SK-N-SH (cell line): ENCODE data around the gene CLEC4E. TPM values are rescaled to one million over a fixed set of nuclear protein-coding genes. Genes with fewer than 3 reads are reported as not detected.

Experiments used
- CTCF ChIA-PET: fragments of 300-600, 350-600 bp; formaldehyde crosslinking; extraction: SDS; loops from one replicate; lab custom pipeline; 2021; lab: Yijun Ruan, JAX
- POLR2A ChIA-PET: fragments of 350-600 bp; sonication (Branson Sonifier 250); formaldehyde crosslinking; extraction: SDS; loops from one replicate; lab custom pipeline; 2020; ENCODE audit warnings: antibody characterized with exemption, inconsistent platforms; lab: Yijun Ruan, JAX
- DNase-seq: peaks from one replicate; pipeline ENCODE4 v3.0.0; 2012
- H2AFZ ChIP-seq: fragments of 200-600 bp; sonication (generic); 2 replicates; pipeline ENCODE4 v1.8.1; 2016; ENCODE audit warnings: antibody characterized with exemption, mild to moderate bottlenecking, low read depth
- H3F3A ChIP-seq: fragments of 200-600 bp; sonication (generic); replicated peaks from 2 replicates; pipeline ENCODE3; 2016; ENCODE audit warnings: antibody characterized with exemption, mild to moderate bottlenecking; ENCODE audit not compliant: insufficient read depth
- H3K27ac ChIP-seq, 2 experiments: fragments of 200-500 bp in 1 of 2; fragments of 200-600 bp in 1 of 2; sonication (Bioruptor generic) in 1 of 2; sonication (generic), shearing (Covaris generic) in 1 of 2; 2 replicates each; pipeline versions ENCODE4 v1.5.1 to v1.6.1; 2014 to 2016; ENCODE audit warnings: low read depth in 2 of 2, inconsistent platforms in 1 of 2, low read length in 1 of 2, mild to moderate bottlenecking in 1 of 2, mixed read lengths in 1 of 2
- H3K27me3 ChIP-seq: fragments of 200-600 bp; sonication (generic), shearing (Covaris generic); 2 replicates; pipeline ENCODE4 v1.6.1; 2016; ENCODE audit warnings: mixed run types; ENCODE audit not compliant: insufficient read depth
- H3K36me3 ChIP-seq, 2 experiments: fragments of 200-500 bp in 1 of 2; fragments of 200-600 bp in 1 of 2; sonication (Bioruptor generic) in 1 of 2; sonication (generic) in 1 of 2; replicated peaks in 1 of 2; 2 replicates each; pipeline versions ENCODE3 to v1.5.1; 2014 to 2016; ENCODE audit warnings: low read length in 1 of 2, mild to moderate bottlenecking in 1 of 2; ENCODE audit not compliant: insufficient read depth in 2 of 2, control insufficient read depth in 1 of 2
- H3K4me1 ChIP-seq, 2 experiments: fragments of 200-500 bp in 1 of 2; fragments of 200-600 bp in 1 of 2; sonication (Bioruptor generic) in 1 of 2; sonication (generic), shearing (Covaris generic) in 1 of 2; 2 replicates each; pipeline versions ENCODE4 v1.5.1 to v1.6.1; 2014 to 2016; ENCODE audit warnings: low read depth in 1 of 2, low read length in 1 of 2, mixed run types in 1 of 2; ENCODE audit not compliant: insufficient read depth in 2 of 2, control insufficient read depth in 1 of 2
- H3K4me2 ChIP-seq: fragments of 200-600 bp; sonication (generic), shearing (Covaris generic); 2 replicates; pipeline ENCODE4 v1.6.1; 2017; ENCODE audit warnings: mixed run types
- H3K4me3 ChIP-seq, 2 experiments: fragments of 200-500 bp in 1 of 2; fragments of 200-600 bp in 1 of 2; sonication (Bioruptor generic) in 1 of 2; sonication (generic), shearing (Covaris generic) in 1 of 2; 2 replicates each; pipeline versions ENCODE4 v1.5.1 to v1.8.1; 2014 to 2016; ENCODE audit warnings: low read depth in 2 of 2, inconsistent platforms in 1 of 2, low read length in 1 of 2, mild to moderate bottlenecking in 1 of 2, mixed read lengths in 1 of 2, moderate library complexity in 1 of 2
- H3K79me2 ChIP-seq: fragments of 200-600 bp; sonication (generic); 2 replicates; pipeline ENCODE4 v1.8.1; 2017; ENCODE audit warnings: mild to moderate bottlenecking; ENCODE audit not compliant: insufficient read depth
- H3K9ac ChIP-seq: fragments of 200-600 bp; sonication (generic); 2 replicates; pipeline ENCODE4 v1.6.1; 2017; ENCODE audit warnings: mixed run types
- H3K9me2 ChIP-seq: fragments of 200-600 bp; sonication (generic); 2 replicates; pipeline ENCODE4 v1.6.1; 2017; ENCODE audit warnings: mixed run types
- H3K9me3 ChIP-seq: fragments of 200-600 bp; sonication (generic); 2 replicates; pipeline ENCODE4 v1.6.1; 2017; ENCODE audit warnings: mixed run types, mild to moderate bottlenecking, moderate library complexity
- H4K20me1 ChIP-seq: fragments of 200-600 bp; sonication (generic); 2 replicates; pipeline ENCODE4 v1.6.1; 2017; ENCODE audit warnings: mild to moderate bottlenecking, mixed run types; ENCODE audit not compliant: insufficient read depth
- CHD2 ChIP-seq: fragments of 150-350 bp; IDR thresholded peaks from 2 replicates; pipeline ENCODE4 v1.6.1; 2018; ENCODE audit warnings: low read length; ENCODE audit not compliant: partially characterized antibody
- EP300 ChIP-seq, 2 experiments: IDR thresholded peaks; 2 replicates each; pipeline versions ENCODE4 v1.4.0 to v1.6.1; 2012; ENCODE audit warnings: borderline replicate concordance in 1 of 2, low read depth in 1 of 2, low read length in 1 of 2
- GABPA ChIP-seq: IDR thresholded peaks from 2 replicates; pipeline ENCODE4 v1.4.0; 2012; ENCODE audit warnings: low read depth, mild to moderate bottlenecking
- JUND ChIP-seq: IDR thresholded peaks from 2 replicates; pipeline ENCODE4 v1.4.0; 2012
- MXI1 ChIP-seq: IDR thresholded peaks from 2 replicates; pipeline ENCODE4 v1.6.1; 2012; ENCODE audit warnings: mild to moderate bottlenecking, low read depth, low read length, improper control_type of control experiment
- NFIC ChIP-seq: IDR thresholded peaks from 2 replicates; pipeline ENCODE4 v1.4.0; 2012; ENCODE audit warnings: borderline replicate concordance
- NRF1 ChIP-seq: IDR thresholded peaks from 2 replicates; pipeline ENCODE4 v1.6.1; 2012; ENCODE audit warnings: low read depth, mild to moderate bottlenecking, low read length
- POLR2AphosphoS5 ChIP-seq: IDR thresholded peaks from 2 replicates; pipeline ENCODE4 v1.6.1; 2012; ENCODE audit warnings: low read depth, low read length
- RAD21 ChIP-seq: IDR thresholded peaks from 2 replicates; pipeline ENCODE4 v1.6.1; 2012; ENCODE audit warnings: mild to moderate bottlenecking, low read length
- RCOR1 ChIP-seq: fragments of 150-350 bp; IDR thresholded peaks from 2 replicates; pipeline ENCODE4 v1.6.1; 2017; ENCODE audit warnings: antibody characterized with exemption, low read length
- RFX5 ChIP-seq: IDR thresholded peaks from 2 replicates; pipeline ENCODE4 v1.6.1; 2012; ENCODE audit warnings: mild to moderate bottlenecking, improper control_type of control experiment, low read length
- TEAD4 ChIP-seq: IDR thresholded peaks from 2 replicates; pipeline ENCODE4 v1.4.0; 2012; ENCODE audit warnings: mild to moderate bottlenecking, borderline replicate concordance; ENCODE audit not compliant: insufficient read depth
- YY1 ChIP-seq: IDR thresholded peaks from 2 replicates; pipeline ENCODE4 v1.4.0; 2012; ENCODE audit warnings: low read depth, mild to moderate bottlenecking
- WGBS: methylation state at CpG from one replicate; pipeline ENCODE4 v1.1.6; 2017; ENCODE audit warnings: low lambda C conversion rate; 5-methylcytosine and 5-hydroxymethylcytosine counted together
- polyA plus RNA-seq, 3 experiments: library from polyadenylated mRNA; depleted of rRNA; stranded (reverse); fragments of >200 nt; gene quantifications; 2 replicates each; pipeline ENCODE4 v1.2.3, GENCODE V29; 2012
- TF ChIP-seq, protein P1 (sequence below): IDR thresholded peaks from 2 replicates; pipeline ENCODE4; 2012
- TF ChIP-seq, protein P2 (sequence below): fragments of 200-600 bp; sonication (generic); IDR thresholded peaks from 2 replicates; pipeline ENCODE4 v1.6.1; 2017; ENCODE audit warnings: antibody characterized with exemption, mild to moderate bottlenecking, moderate library complexity
- TF ChIP-seq, protein P3 (sequence below): fragments of 150-350 bp; IDR thresholded peaks from 2 replicates; pipeline ENCODE4 v1.6.1; 2017; ENCODE audit warnings: antibody characterized with exemption, low read length, low read depth, borderline replicate concordance

Gene CLEC4E
- polyA plus RNA-seq, 1 of the 3 experiments (the other 2 are of a cell fraction): not detected

DNA sequence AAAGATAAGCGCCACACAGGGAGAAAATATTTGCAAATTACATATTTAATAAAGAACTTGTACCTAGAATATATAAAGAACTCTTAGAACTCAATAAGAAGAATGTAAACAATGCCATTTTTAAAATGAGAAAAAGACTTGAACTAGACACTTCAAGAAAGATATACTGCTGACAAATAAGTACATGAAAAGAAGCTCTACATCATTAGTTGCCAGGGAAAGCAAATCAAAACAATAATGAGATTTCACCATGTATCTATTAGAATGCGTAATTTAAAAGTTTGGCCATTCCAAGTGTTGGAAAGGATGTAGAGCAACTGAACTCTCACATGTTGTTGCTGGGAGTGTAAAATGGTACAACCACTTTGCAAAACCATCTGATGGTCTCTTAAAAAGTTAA, 6.9 kb upstream of the CLEC4E start:
- H2AFZ ChIP-seq: no peak overlapping the region
- no peaks in the 10 kb centered on the region for H3K9me3 ChIP-seq
- no peaks in the 10 kb centered on the region for H3K36me3 ChIP-seq
- H3K79me2 ChIP-seq: no peaks in the 10 kb centered on the region
- no peak overlapping the region for H3K4me3 ChIP-seq
- H3K27ac ChIP-seq: no peak overlapping the region
- no peaks in the 10 kb centered on the region for H3K9me2 ChIP-seq
- H3F3A ChIP-seq: no peaks in the 10 kb centered on the region
- ChIA-PET POLR2A (no interaction called here), CTCF (interaction anchor here (1.1 kb wide), 1 partner anchor 61 kb away, joined by 4 read pairs; no protein-coding TSS in a partner anchor)
- 8% methylated on average over 2 of the region's 2 CpGs for WGBS
- H4K20me1 ChIP-seq: no peaks in the 10 kb centered on the region
- H3K4me1 ChIP-seq: no peaks in the 10 kb centered on the region
- H3K4me2 ChIP-seq: no peak overlapping the region
- H3K9ac ChIP-seq: no peak overlapping the region
- DNase-seq: no peak
- H3K27me3 ChIP-seq: no peaks in the 10 kb centered on the region
- no peak for TF ChIP-seq POLR2AphosphoS5
- TF ChIP-seq NRF1: no peak
- TF ChIP-seq RCOR1: no peak
- TF ChIP-seq YY1: no peak
- no peak for TF ChIP-seq JUND
- no peak for TF ChIP-seq EP300 (IDR thresholded peaks at IDR 0.05; ENCODE audit: borderline replicate concordance in 1 of 2, low read depth in 1 of 2, low read length in 1 of 2)

DNA sequence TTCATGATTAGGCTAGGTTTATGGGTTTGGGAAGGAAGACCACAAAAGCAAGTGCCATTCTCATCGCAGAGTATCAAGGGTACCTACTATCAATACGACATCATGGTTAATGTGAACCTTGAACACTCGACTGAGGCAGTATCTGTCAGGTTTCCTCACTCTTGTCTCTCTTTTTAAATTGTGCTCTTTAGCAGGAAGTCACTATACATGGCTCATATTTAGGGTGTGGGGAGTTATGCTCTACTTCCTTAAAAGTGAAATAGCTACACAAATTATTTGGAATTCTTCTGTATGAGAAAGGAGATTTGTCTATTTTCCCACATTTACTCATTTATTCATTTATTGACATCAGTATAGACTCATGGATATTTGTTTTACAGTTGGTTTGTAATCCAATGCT, 5.9 kb upstream of the CLEC4E start:
- H3F3A ChIP-seq: no peaks in the 10 kb centered on the region
- 9% methylated on average over 3 of the region's 3 CpGs for WGBS
- no peaks in the 10 kb centered on the region for H3K79me2 ChIP-seq
- H3K27me3 ChIP-seq: no peaks in the 10 kb centered on the region
- H3K9ac ChIP-seq: no peak overlapping the region
- H3K4me3 ChIP-seq: no peak overlapping the region
- POLR2A ChIA-PET: no interaction called here
- no peaks in the 10 kb centered on the region for H3K9me3 ChIP-seq
- no peak overlapping the region for H3K27ac ChIP-seq
- no peak overlapping the region for H2AFZ ChIP-seq
- H3K4me1 ChIP-seq: no peaks in the 10 kb centered on the region
- H3K9me2 ChIP-seq: no peaks in the 10 kb centered on the region
- no peaks in the 10 kb centered on the region for H4K20me1 ChIP-seq
- H3K36me3 ChIP-seq: no peaks in the 10 kb centered on the region
- TF ChIP-seq RFX5 (no peak), RAD21 (no peak), NRF1 (no peak), GABPA (no peak), CHD2 (no peak), NFIC (no peak), EP300 (IDR thresholded peaks at IDR 0.05; ENCODE audit: borderline replicate concordance in 1 of 2, low read depth in 1 of 2, low read length in 1 of 2) (no peak), MXI1 (no peak), TEAD4 (no peak), JUND (no peak)
- TF ChIP-seq, protein P1, sequence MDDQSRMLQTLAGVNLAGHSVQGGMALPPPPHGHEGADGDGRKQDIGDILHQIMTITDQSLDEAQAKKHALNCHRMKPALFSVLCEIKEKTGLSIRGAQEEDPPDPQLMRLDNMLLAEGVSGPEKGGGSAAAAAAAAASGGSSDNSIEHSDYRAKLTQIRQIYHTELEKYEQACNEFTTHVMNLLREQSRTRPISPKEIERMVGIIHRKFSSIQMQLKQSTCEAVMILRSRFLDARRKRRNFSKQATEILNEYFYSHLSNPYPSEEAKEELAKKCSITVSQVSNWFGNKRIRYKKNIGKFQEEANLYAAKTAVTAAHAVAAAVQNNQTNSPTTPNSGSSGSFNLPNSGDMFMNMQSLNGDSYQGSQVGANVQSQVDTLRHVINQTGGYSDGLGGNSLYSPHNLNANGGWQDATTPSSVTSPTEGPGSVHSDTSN: no peak
- TF ChIP-seq, protein P2, sequence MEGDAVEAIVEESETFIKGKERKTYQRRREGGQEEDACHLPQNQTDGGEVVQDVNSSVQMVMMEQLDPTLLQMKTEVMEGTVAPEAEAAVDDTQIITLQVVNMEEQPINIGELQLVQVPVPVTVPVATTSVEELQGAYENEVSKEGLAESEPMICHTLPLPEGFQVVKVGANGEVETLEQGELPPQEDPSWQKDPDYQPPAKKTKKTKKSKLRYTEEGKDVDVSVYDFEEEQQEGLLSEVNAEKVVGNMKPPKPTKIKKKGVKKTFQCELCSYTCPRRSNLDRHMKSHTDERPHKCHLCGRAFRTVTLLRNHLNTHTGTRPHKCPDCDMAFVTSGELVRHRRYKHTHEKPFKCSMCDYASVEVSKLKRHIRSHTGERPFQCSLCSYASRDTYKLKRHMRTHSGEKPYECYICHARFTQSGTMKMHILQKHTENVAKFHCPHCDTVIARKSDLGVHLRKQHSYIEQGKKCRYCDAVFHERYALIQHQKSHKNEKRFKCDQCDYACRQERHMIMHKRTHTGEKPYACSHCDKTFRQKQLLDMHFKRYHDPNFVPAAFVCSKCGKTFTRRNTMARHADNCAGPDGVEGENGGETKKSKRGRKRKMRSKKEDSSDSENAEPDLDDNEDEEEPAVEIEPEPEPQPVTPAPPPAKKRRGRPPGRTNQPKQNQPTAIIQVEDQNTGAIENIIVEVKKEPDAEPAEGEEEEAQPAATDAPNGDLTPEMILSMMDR: no peak
- TF ChIP-seq, protein P3, sequence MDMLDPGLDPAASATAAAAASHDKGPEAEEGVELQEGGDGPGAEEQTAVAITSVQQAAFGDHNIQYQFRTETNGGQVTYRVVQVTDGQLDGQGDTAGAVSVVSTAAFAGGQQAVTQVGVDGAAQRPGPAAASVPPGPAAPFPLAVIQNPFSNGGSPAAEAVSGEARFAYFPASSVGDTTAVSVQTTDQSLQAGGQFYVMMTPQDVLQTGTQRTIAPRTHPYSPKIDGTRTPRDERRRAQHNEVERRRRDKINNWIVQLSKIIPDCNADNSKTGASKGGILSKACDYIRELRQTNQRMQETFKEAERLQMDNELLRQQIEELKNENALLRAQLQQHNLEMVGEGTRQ: no peak
- CTCF ChIA-PET: no interaction called here
- DNase-seq: no peak
- H3K4me2 ChIP-seq: no peak overlapping the region
